D721Med (cell line): ENCODE measurements around the gene DNAJB12.

Source experiments
- DNase-seq: peaks from one replicate; pipeline ENCODE4 v3.0.0; 2011; ENCODE audit warnings: low spot score; ENCODE audit not compliant: insufficient read length
- FAIRE-seq: peaks from 2 replicates; lab custom pipeline; 2011; peaks lifted over from hg19 to GRCh38; lab: Jason Lieb, UNC
- TF ChIP-seq, protein P1 (sequence below): IDR thresholded peaks from 2 replicates; pipeline ENCODE4 v1.5.1; 2012; ENCODE audit warnings: mild to moderate bottlenecking, control low read depth; ENCODE audit not compliant: insufficient read depth; ENCODE audit errors: missing control alignments

The DNAJB12 gene

GRCh38 chr10:72295330-72295910, 59.3 kb downstream of the DNAJB12 start:
- DNase-seq: no peak
- FAIRE-seq: no peak
- TF ChIP-seq, protein P1, sequence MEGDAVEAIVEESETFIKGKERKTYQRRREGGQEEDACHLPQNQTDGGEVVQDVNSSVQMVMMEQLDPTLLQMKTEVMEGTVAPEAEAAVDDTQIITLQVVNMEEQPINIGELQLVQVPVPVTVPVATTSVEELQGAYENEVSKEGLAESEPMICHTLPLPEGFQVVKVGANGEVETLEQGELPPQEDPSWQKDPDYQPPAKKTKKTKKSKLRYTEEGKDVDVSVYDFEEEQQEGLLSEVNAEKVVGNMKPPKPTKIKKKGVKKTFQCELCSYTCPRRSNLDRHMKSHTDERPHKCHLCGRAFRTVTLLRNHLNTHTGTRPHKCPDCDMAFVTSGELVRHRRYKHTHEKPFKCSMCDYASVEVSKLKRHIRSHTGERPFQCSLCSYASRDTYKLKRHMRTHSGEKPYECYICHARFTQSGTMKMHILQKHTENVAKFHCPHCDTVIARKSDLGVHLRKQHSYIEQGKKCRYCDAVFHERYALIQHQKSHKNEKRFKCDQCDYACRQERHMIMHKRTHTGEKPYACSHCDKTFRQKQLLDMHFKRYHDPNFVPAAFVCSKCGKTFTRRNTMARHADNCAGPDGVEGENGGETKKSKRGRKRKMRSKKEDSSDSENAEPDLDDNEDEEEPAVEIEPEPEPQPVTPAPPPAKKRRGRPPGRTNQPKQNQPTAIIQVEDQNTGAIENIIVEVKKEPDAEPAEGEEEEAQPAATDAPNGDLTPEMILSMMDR: no peak

DNA sequence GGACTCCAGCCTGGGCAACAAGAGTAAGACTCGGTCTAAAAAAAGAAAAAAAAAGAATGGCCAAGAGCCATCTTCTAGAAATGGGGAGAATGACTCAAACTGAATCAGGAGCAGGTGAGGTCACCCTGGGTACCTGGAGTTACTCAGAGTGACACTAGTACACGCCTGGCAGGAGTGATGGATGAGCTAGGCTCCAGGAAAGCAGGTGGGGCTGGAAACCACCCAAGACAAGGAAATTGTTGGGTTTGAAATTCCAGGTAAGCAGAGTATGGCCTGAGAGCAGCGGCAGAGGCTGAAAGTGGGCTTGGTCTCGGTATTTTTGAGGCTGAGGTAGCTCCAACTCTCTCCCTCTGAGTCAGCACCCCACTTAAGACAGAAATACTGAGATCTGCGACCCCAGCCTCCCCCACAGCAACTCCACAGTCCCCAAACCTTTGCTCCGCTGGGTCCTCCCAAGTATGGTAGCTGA, 62.5 kb downstream of the DNAJB12 start:
- DNase-seq (no peak), FAIRE-seq (no peak)
- TF ChIP-seq, protein P1: no peak

- FAIRE-seq: no peak
- TF ChIP-seq, protein P1: no peak
- DNase-seq: no peak
Measured at GRCh38 chr10:72291019-72291532, 63.6 kb downstream of the DNAJB12 start.

- TF ChIP-seq, protein P1: no peak
- no peak for DNase-seq
- FAIRE-seq: no peak
Measured at GRCh38 chr10:72285972-72286521, 68.7 kb downstream of the DNAJB12 start.

DNA sequence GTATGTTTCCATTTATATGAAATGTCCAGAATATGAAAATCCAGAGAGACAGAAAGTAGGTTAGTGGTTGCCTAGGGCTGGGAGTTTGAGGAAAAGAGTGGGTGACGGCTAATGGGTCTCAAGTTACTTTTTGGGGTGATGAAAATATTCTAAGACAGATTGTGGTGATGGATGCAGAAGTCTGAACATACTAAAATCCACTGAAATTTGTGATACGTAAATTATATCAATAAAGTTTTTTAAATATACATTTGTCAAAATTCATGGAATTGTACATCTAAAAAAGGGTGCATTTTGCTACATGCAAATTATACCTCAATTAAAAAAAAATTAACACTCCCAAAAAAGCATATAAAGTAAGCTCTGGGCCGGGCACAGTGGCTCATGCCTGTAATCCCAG, 71.6 kb downstream of the DNAJB12 start:
- TF ChIP-seq, protein P1: no peak
- FAIRE-seq (no peak), DNase-seq (no peak)
